Measurements from ENCODE around the gene CRP.
"Not testable (repeated sequence)": the region's sequence is repeated elsewhere in the genome, so short reads cannot be mapped to it uniquely, and the experiment has no call there.

The CRP gene

DNA sequence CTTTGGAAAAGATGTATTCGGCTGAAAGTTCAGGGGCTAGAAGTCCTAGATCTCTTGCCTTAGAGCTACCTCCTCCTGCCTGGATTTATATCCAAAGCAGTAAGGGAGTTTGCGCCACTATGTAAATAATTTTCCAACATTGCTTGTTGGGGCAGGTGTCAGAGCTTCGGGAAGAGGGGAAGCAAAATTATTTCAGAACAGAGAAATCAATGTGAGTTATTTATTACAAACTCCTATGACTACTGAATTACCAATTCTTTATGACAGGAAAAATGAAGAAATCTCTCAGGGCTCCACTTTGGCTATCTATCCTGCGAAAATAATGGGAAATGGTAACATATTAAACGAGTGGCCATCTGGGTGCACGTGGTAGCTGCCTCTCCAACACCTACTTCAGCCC is at the start of gene CRP:
Gene CRP, minus strand, starts transcription at position 61 of the 400 bp plus-strand sequence. CDS start 104 bp downstream, outside the sequence.
- no peak for FAIRE-seq
- no peak for DNase-seq (ENCODE audit: low spot score)

- DNase-seq (ENCODE audit: low spot score) (no peak), FAIRE-seq (no peak)
These were observed 49.3 kb upstream of the CRP start for GRCh38 chr1:159763686-159764085.

GRCh38 chr1:159756397-159756796 is 42.0 kb upstream of the CRP start:
- FAIRE-seq (no peak), DNase-seq (ENCODE audit: low spot score) (no peak)

- DNase-seq (ENCODE audit: low spot score) (no peak), FAIRE-seq (no peak)
These were observed 41.1 kb upstream of the CRP start for GRCh38 chr1:159755451-159756007.

GRCh38 chr1:159753386-159753785 is 39.0 kb upstream of the CRP start:
- DNase-seq (ENCODE audit: low spot score): no peak
- FAIRE-seq: no peak

DNA sequence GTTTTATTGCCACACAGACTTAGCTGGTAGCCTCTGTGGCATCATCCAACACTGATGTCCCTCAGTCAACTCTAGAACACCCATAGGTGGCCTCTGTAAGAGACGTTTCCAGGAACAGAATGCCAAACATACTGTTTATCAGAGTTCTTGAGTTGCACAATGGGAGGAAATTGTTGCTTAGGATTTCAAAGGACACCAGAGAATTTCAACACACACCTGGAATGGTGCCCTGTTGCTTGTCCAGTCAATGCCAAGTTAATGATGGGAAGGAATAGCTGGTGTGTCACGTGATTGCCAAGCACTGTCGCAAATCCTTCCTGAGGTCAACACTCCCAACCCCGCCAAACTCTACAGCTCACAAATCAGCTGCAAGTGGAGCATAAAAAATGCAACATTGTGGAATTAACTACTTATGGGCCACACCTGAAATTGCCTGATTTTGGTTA is 37.8 kb upstream of the CRP start:
- no peak for DNase-seq (ENCODE audit: low spot score)
- FAIRE-seq: no peak

DNA sequence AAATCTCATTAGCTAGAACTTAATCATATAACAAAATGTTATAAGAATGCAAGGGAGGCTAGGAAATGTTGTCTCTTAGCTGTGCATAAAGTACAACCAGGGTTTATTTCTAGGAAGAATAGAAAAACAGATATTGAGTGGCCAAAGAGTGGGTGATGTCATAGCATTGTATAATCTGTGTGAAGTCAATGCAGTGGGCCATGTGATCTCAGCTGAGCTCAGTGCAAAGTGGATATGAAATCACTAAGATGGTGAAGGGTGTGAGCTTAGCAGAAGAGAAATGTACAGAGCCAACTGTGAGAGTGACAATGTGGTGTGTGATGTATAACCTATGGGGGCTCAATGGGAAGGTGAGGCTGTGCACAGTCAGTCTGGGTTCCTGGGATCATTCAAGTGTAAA is 36.6 kb upstream of the CRP start:
- FAIRE-seq (no peak), DNase-seq (ENCODE audit: low spot score) (no peak)

GRCh38 chr1:159750621-159751020 is 36.2 kb upstream of the CRP start:
- DNase-seq (ENCODE audit: low spot score) (no peak), FAIRE-seq (no peak)

- DNase-seq (ENCODE audit: low spot score) (no peak), FAIRE-seq (no peak)
These were observed 35.2 kb upstream of the CRP start for GRCh38 chr1:159749630-159750029.

- DNase-seq (ENCODE audit: low spot score): no peak
- no peak for FAIRE-seq
These were observed 34.0 kb upstream of the CRP start for GRCh38 chr1:159748370-159748769.

- FAIRE-seq (no peak), DNase-seq (ENCODE audit: low spot score) (no peak)
These were observed 32.3 kb upstream of the CRP start for GRCh38 chr1:159746666-159747065.

GRCh38 chr1:159743651-159744410 is 29.4 kb upstream of the CRP start:
- DNase-seq (ENCODE audit: low spot score) (no peak), FAIRE-seq (no peak)

- DNase-seq (ENCODE audit: low spot score): no peak
- FAIRE-seq: no peak
These were observed 23.0 kb upstream of the CRP start for GRCh38 chr1:159737238-159737916.

- DNase-seq (ENCODE audit: low spot score); FAIRE-seq: not testable (repeated sequence)
These were observed 8.8 kb upstream of the CRP start for GRCh38 chr1:159723188-159723587.

GRCh38 chr1:159719990-159720389 is 5.6 kb upstream of the CRP start:
- FAIRE-seq: no peak
- DNase-seq (ENCODE audit: low spot score): no peak

GRCh38 chr1:159715855-159716254 is 1.5 kb upstream of the CRP start:
- FAIRE-seq (no peak), DNase-seq (ENCODE audit: low spot score) (no peak)

DNA sequence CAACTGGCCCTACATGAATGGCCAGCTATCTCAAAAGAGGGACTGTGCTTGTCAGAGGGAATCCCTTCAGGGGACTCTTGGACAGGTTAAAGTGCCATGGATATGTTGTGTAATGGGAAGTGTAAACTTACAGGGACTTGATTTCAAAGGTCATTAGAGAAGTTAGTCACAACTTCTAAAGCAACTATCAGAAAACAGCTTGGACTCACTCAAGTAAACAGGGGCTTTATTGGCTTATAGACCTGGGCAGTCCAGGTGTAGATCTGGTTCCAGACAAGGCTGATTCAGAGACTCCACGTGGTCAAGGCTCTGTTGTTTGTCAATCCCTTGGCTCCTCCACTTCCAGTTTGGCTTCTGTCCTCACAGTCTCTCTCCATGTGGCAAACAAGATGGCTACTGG is 2.3 kb downstream of the CRP start:
- FAIRE-seq (no peak), DNase-seq (ENCODE audit: low spot score) (no peak)

GRCh38 chr1:159707472-159708260 is 6.7 kb downstream of the CRP start:
- no peak for FAIRE-seq
- DNase-seq (ENCODE audit: low spot score): no peak

GRCh38 chr1:159705904-159706256 is 8.5 kb downstream of the CRP start:
- DNase-seq (ENCODE audit: low spot score) (no peak), FAIRE-seq (no peak)

GRCh38 chr1:159705251-159705903 is 9.0 kb downstream of the CRP start:
- FAIRE-seq (no peak), DNase-seq (ENCODE audit: low spot score) (no peak)

GRCh38 chr1:159704481-159704880 is 9.9 kb downstream of the CRP start:
- DNase-seq (ENCODE audit: low spot score) (no peak), FAIRE-seq (no peak)
